Panc1 (cell line): ENCODE results near the gene ANKRD40. TPM values are rescaled to one million over a fixed set of nuclear protein-coding genes. Genes with fewer than 3 reads are reported as not detected.

Source experiments
- ATAC-seq: fragments of 200-7000 bp; cut with Tn5 transposase; 2 replicates; pipeline ENCODE4 v1.9.1; 2020; ENCODE audit warnings: mild to moderate bottlenecking, moderate library complexity
- BruUV-seq: library from RNA; stranded (reverse); fragments of 400-500 nt; replicated peaks from 2 replicates; lab custom pipeline; 2021; lab: Mats Ljungman, UMichigan
- CTCF ChIA-PET: fragments of 300-600 bp; sonication (Branson Sonifier 250); formaldehyde crosslinking; loops from one replicate; lab custom pipeline; 2022; ENCODE audit warnings: antibody characterized with exemption; lab: Charles Lee
- POLR2A ChIA-PET: fragments of 300-600 bp; sonication (Branson Sonifier 250); formaldehyde crosslinking; loops from one replicate; lab custom pipeline; 2022; ENCODE audit warnings: antibody characterized with exemption; lab: Charles Lee
- DNase-seq: peaks from one replicate; pipeline ENCODE4 v3.0.0-alpha.2; 2010; ENCODE audit warnings: low read depth, low spot score
- H3K27ac ChIP-seq: 2 replicates; pipeline ENCODE4 v1.5.1; 2011; ENCODE audit warnings: mild to moderate bottlenecking, low read length, inconsistent platforms
- H3K27me3 ChIP-seq: fragments of 200-500 bp; sonication (Bioruptor generic); 2 replicates; pipeline ENCODE4 v1.6.0; 2014; ENCODE audit warnings: low read length, inconsistent platforms; ENCODE audit not compliant: control insufficient read depth, insufficient read depth
- H3K36me3 ChIP-seq: fragments of 200-500 bp; sonication (Bioruptor generic); 2 replicates; pipeline ENCODE4 v1.5.1; 2014; ENCODE audit warnings: inconsistent platforms, mild to moderate bottlenecking, low read length, moderate library complexity; ENCODE audit not compliant: control insufficient read depth, insufficient read depth
- H3K4me1 ChIP-seq: 2 replicates; pipeline ENCODE4 v1.5.1; 2011; ENCODE audit warnings: inconsistent platforms, mild to moderate bottlenecking, low read length, moderate library complexity; ENCODE audit not compliant: control insufficient read depth, insufficient read depth
- H3K4me3 ChIP-seq, 2 experiments: 2 replicates each; pipeline ENCODE4 v1.5.1; 2011 to 2012; ENCODE audit warnings: low read depth in 2 of 2, low read length in 2 of 2, mild to moderate bottlenecking in 2 of 2, inconsistent platforms in 1 of 2, moderate library complexity in 1 of 2
- H3K9me3 ChIP-seq: fragments of 200-500 bp; sonication (Bioruptor generic); 2 replicates; pipeline ENCODE4 v1.5.1; 2014; ENCODE audit warnings: low read depth, mild to moderate bottlenecking, inconsistent platforms, low read length, moderate library complexity; ENCODE audit not compliant: control insufficient read depth, insufficient read depth
- POLR2AphosphoS5 ChIP-seq: IDR thresholded peaks from 2 replicates; pipeline ENCODE4 v1.6.1; 2012; ENCODE audit warnings: mild to moderate bottlenecking, low read depth, low read length, moderate library complexity
- TCF7L2 ChIP-seq: IDR thresholded peaks from 2 replicates; pipeline ENCODE4 v1.6.1; 2011; ENCODE audit warnings: mild to moderate bottlenecking, low read depth, low read length, inconsistent platforms
- in situ Hi-C: cut with HindIII; loops from 2 replicates; pipeline ENCODE4 v1.10.0; 2016; ENCODE audit warnings: low sequenced_read_pairs, low pct_unique_long_range_greater_than_20kb
- intact Hi-C: fragments of 100-400 bp; cut with micrococcal nuclease; formaldehyde crosslinking; loops from one replicate; pipeline ENCODE4 v1.10.0; 2022; ENCODE audit not compliant: unreplicated experiment
- total RNA-seq: library from RNA; stranded (reverse); gene quantifications from one replicate; pipeline ENCODE4 v1.2.1, GENCODE V29; 2021; ENCODE audit not compliant: unreplicated experiment

ANKRD40 gene
- total RNA-seq, 1 experiment from 2014 or later = 57.2 TPM

DNA sequence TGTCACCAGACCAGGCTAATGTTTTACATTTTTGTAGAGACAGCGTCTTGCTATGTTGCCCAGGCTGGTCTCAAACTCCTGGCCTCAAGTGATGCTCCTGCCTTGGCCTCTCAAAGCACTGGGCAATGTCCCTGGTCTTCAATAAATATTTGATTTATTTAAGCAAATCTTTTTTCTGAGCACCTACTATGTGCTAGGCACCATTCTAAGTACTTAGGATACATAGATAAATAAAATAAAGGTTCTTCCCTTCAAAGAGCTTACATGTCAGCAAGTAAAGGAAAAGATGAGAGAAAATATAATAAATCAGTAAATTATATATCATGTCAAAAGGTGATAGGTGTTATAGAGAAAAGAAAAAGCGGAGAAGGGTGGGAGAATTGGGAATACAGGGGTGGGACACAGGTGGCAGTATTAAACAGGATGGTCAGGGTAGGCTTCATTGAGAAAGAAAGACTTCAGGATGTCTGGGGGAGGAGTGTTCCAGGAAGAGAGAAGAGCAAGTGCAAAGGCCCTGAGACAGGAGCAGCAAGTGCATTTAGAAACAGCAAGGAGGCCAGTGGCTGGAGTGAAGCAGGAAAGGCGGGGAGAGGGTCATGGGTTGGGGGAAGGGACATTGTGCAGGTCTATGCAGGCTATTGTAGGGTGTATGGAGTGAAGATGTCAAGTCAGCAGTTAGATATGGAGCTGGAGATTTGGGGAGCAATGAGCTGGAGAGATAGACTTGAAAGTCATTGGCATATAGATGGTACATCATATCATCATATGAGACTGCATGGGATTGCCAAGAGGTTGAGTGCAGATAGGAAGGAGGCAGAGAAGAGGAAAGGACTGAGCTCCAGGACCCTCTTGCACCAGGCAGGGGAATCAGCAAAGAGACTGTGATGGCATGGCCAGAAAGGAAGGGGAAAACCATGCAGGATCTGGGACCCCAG is 61.7 kb downstream of the ANKRD40 start:
- in situ Hi-C loops = no loop called here
- peaks cover 64% of the 10 kb centered on the region for H3K4me1 ChIP-seq
- H3K27me3 ChIP-seq = no peaks in the 10 kb centered on the region
- DNase-seq (no peak), ATAC-seq (no peak)
- no peaks in the 10 kb centered on the region for H3K9me3 ChIP-seq
- ChIA-PET CTCF (no interaction called here), POLR2A (no interaction called here)
- H3K27ac ChIP-seq = peak overlapping the region; percentile 5
- TF ChIP-seq POLR2AphosphoS5 (0 out of 2 replicates have a peak, but pooled peaks have one; percentile 17), TCF7L2 (no peak)
- intact Hi-C loops = no loop called here
- no peak overlapping the region for H3K4me3 ChIP-seq
- TSS peak; percentile 74 for BruUV-seq
- H3K36me3 ChIP-seq = 0 out of 2 replicates have a peak, but pooled peaks cover 3% of the 10 kb centered on the region

Other genes with a start within 250 kb of the ANKRD40 start
- not detected for gene CHAD, start 239.0 kb downstream of the ANKRD40 start, total RNA-seq
- gene RSAD1, start 229.1 kb downstream of the ANKRD40 start, total RNA-seq = 40.2 TPM
- gene MYCBPAP, start 199.5 kb downstream of the ANKRD40 start, total RNA-seq = 2.2 TPM
- gene EPN3, start 175.2 kb downstream of the ANKRD40 start, total RNA-seq = 0.92 TPM
- gene SPATA20, start 160.7 kb downstream of the ANKRD40 start, total RNA-seq = 82.2 TPM
- 10.0 TPM for gene CACNA1G, start 147.2 kb downstream of the ANKRD40 start, total RNA-seq
- 128 TPM for gene ABCC3, start 73.0 kb downstream of the ANKRD40 start, total RNA-seq
- gene LUC7L3, start 11.7 kb upstream of the ANKRD40 start, total RNA-seq = 136 TPM
- gene ANKRD40CL, start 59.6 kb upstream of the ANKRD40 start, total RNA-seq = not detected
- gene WFIKKN2, start 127.7 kb upstream of the ANKRD40 start, total RNA-seq = 0.05 TPM
- gene TOB1, start 158.4 kb upstream of the ANKRD40 start, total RNA-seq = 117 TPM